ENCODE measurements around the gene CISH. TPM values are rescaled to one million over a fixed set of nuclear protein-coding genes. Genes with fewer than 3 reads are reported as not detected.

The CISH gene
- total RNA-seq, 2 donors from 2014 or later, result 5.1 to 7.6 TPM

GRCh38 chr3:50632450-50632849 is 20.9 kb upstream of the CISH start:
- no peak overlapping the region for H3K27ac ChIP-seq
- H3K36me3 ChIP-seq, result no peaks in the 10 kb centered on the region
- DNase-seq (ENCODE audit: low spot score), result no peak
- WGBS, result 19% methylated on average over 5 of the region's 5 CpGs
- no peak overlapping the region for H3K4me3 ChIP-seq
- H3K27me3 ChIP-seq (replicated peaks; ENCODE audit: insufficient read depth), result no peaks in the 10 kb centered on the region
- intact Hi-C loops (cut with DNase I), result no loop called here
- peaks cover 3% of the 10 kb centered on the region for H3K4me1 ChIP-seq (replicated peaks)
- no peak for TF ChIP-seq POLR2AphosphoS5 (IDR thresholded peaks at IDR 0.05)
- TF ChIP-seq CTCF (IDR thresholded peaks at IDR 0.05), result no peak
- no peak for TF ChIP-seq POLR2A (IDR thresholded peaks at IDR 0.05)
- H3K9me3 ChIP-seq, result no peaks in the 10 kb centered on the region

- Histone ChIP-seq H3K4me3 (no peak overlapping the region), H3K9me3 (no peaks in the 10 kb centered on the region), H3K27ac (no peak overlapping the region), H3K27me3 (replicated peaks; ENCODE audit: insufficient read depth) (no peaks in the 10 kb centered on the region), H3K4me1 (replicated peaks) (peaks cover 3% of the 10 kb centered on the region), H3K36me3 (no peaks in the 10 kb centered on the region)
- no peak for TF ChIP-seq POLR2A (IDR thresholded peaks at IDR 0.05)
- TF ChIP-seq CTCF (IDR thresholded peaks at IDR 0.05), result no peak
- TF ChIP-seq POLR2AphosphoS5 (IDR thresholded peaks at IDR 0.05), result no peak
- DNase-seq (ENCODE audit: low spot score), result no peak
- 69% methylated on average over 7 of the region's 7 CpGs for WGBS
- intact Hi-C loops (cut with DNase I), result no loop called here
Observed at GRCh38 chr3:50630877-50631276, 19.3 kb upstream of the CISH start.

- H3K4me3 ChIP-seq, result no peak overlapping the region
- WGBS, result 88% methylated on average over 6 of the region's 6 CpGs
- no peaks in the 10 kb centered on the region for H3K27me3 ChIP-seq (replicated peaks; ENCODE audit: insufficient read depth)
- H3K36me3 ChIP-seq, result no peaks in the 10 kb centered on the region
- intact Hi-C loops (cut with DNase I), result no loop called here
- DNase-seq (ENCODE audit: low spot score), result no peak
- peaks cover 3% of the 10 kb centered on the region for H3K4me1 ChIP-seq (replicated peaks)
- no peak overlapping the region for H3K27ac ChIP-seq
- no peak for TF ChIP-seq POLR2A (IDR thresholded peaks at IDR 0.05)
- no peak for TF ChIP-seq POLR2AphosphoS5 (IDR thresholded peaks at IDR 0.05)
- TF ChIP-seq CTCF (IDR thresholded peaks at IDR 0.05), result no peak
- H3K9me3 ChIP-seq, result no peaks in the 10 kb centered on the region
Observed at GRCh38 chr3:50630394-50630793, 18.8 kb upstream of the CISH start.

- no peak for DNase-seq (ENCODE audit: low spot score)
- intact Hi-C loops (cut with DNase I), result no loop called here
- 93% methylated on average over 3 of the region's 3 CpGs for WGBS
- no peak for TF ChIP-seq POLR2AphosphoS5 (IDR thresholded peaks at IDR 0.05)
- no peak for TF ChIP-seq POLR2A (IDR thresholded peaks at IDR 0.05)
- TF ChIP-seq CTCF (IDR thresholded peaks at IDR 0.05), result no peak
- no peaks in the 10 kb centered on the region for H3K9me3 ChIP-seq
- no peaks in the 10 kb centered on the region for H3K36me3 ChIP-seq
- H3K4me3 ChIP-seq, result no peak overlapping the region
- H3K4me1 ChIP-seq (replicated peaks), result peaks cover 10% of the 10 kb centered on the region
- no peaks in the 10 kb centered on the region for H3K27me3 ChIP-seq (replicated peaks; ENCODE audit: insufficient read depth)
- no peak overlapping the region for H3K27ac ChIP-seq
Observed at GRCh38 chr3:50628601-50629000, 17.0 kb upstream of the CISH start.

GRCh38 chr3:50627407-50628051 is 16.0 kb upstream of the CISH start:
- no peaks in the 10 kb centered on the region for H3K27me3 ChIP-seq (replicated peaks; ENCODE audit: insufficient read depth)
- no peaks in the 10 kb centered on the region for H3K9me3 ChIP-seq
- no peak overlapping the region for H3K27ac ChIP-seq
- H3K4me3 ChIP-seq, result no peak overlapping the region
- DNase-seq (ENCODE audit: low spot score), result no peak
- peaks cover 14% of the 10 kb centered on the region for H3K4me1 ChIP-seq (replicated peaks)
- intact Hi-C loops (cut with DNase I), result no loop called here
- 68% methylated on average over 6 of the region's 6 CpGs for WGBS
- TF ChIP-seq POLR2A (IDR thresholded peaks at IDR 0.05) (no peak), POLR2AphosphoS5 (IDR thresholded peaks at IDR 0.05) (no peak), CTCF (IDR thresholded peaks at IDR 0.05) (peak in 1 of 4 experiments; percentile 14)
- no peaks in the 10 kb centered on the region for H3K36me3 ChIP-seq
